Heart left ventricle (tissue), 13 donors: ENCODE measurements around the gene HHIP.

Experiments
- CTCF ChIP-seq, 12 donors: fragments of 200-600 bp; sonication (generic) in 4 of 12; IDR thresholded peaks; one replicate each; pipeline versions ENCODE4 v1.5.0 to v1.8.0; 2018 to 2022; ENCODE audit warnings: antibody characterized with exemption in 12 of 12, mild to moderate bottlenecking in 5 of 12
- POLR2A ChIP-seq, 2 donors: fragments of 450-650 bp; IDR thresholded peaks; one replicate each; pipeline ENCODE4 v1.6.1; 2017; ENCODE audit warnings: antibody characterized with exemption in 2 of 2, mild to moderate bottlenecking in 2 of 2, moderate library complexity in 2 of 2
- donor health status: ischemic (EF 13 %, LVEDD 7.1; RV severe dilation, severe dysfunction).
- donor health status: DM: no; HTN: yes; CAD: no.
- donor health status: DM: no; HTN: no; CAD: no.
- donor health status: ischemic (EF 25% LVEDD 6.9; RV normal size, moderate dysfunction).
- donor health status: ischemic (EF 25% LVEDD 5.7; RV mildly dilated, moderate dysfunction).
- donor health status: ischemic (EF 35%, LVEDD 5.7; RV mildly dilated, moderate dysfunction).
- donor health status: nonischemic (EF 11% LVEDD 7.7; RV severe dilation, severe dysfunction).
- donor health status: DM: yes; HTN: yes; CAD: no.
- donor health status: PGD.
- donor health status: ischemic (EF 29% LVEDD 5.4; RV normal size, mild dysfunction).
- donor health status: nonischemic (EF 23%, LVEDD 6.1; RV moderate dilation, normal function).

- no peak for TF ChIP-seq CTCF (IDR thresholded peaks at IDR 0.05)
- TF ChIP-seq POLR2A (IDR thresholded peaks at IDR 0.05), result no peak
These were observed 10.9 kb downstream of the HHIP start for GRCh38 chr4:144656850-144657249.
